GM19372 (cell line): Measurements from ENCODE around the gene HSPB1.
"Not testable (repeated sequence)": the region's sequence is repeated elsewhere in the genome, so short reads cannot be mapped to it uniquely, and the experiment has no call there.

ENCODE experiments used
- ATAC-seq: cut with Tn5 transposase; IDR thresholded peaks from one replicate; pipeline ENCODE4 v1.9.1; 2021; ENCODE audit warnings: mild to moderate bottlenecking, low read depth, moderate library complexity; ENCODE audit not compliant: unreplicated experiment

HSPB1 gene

GRCh38 chr7:76281006-76281705 is 21.3 kb upstream of the HSPB1 start:
- no peak for ATAC-seq

- no peak for ATAC-seq
These were observed 20.6 kb upstream of the HSPB1 start for GRCh38 chr7:76281706-76282343.

- no peak for ATAC-seq
These were observed 19.9 kb upstream of the HSPB1 start for GRCh38 chr7:76282344-76283253.

GRCh38 chr7:76283254-76284159 is 19.0 kb upstream of the HSPB1 start:
- no peak for ATAC-seq

- no peak for ATAC-seq
These were observed 16.7 kb upstream of the HSPB1 start for GRCh38 chr7:76285604-76286374.

GRCh38 chr7:76286842-76287403 is 15.6 kb upstream of the HSPB1 start:
- no peak for ATAC-seq

- ATAC-seq: not testable (repeated sequence)
These were observed 11.6 kb upstream of the HSPB1 start for GRCh38 chr7:76290847-76291350.

- peak; percentile 82 for ATAC-seq
These were observed 10.9 kb upstream of the HSPB1 start for GRCh38 chr7:76291351-76292212.

GRCh38 chr7:76292213-76292573 is 10.3 kb upstream of the HSPB1 start:
- ATAC-seq: no peak

GRCh38 chr7:76292911-76293310 is 9.6 kb upstream of the HSPB1 start:
- not testable (repeated sequence) for ATAC-seq

GRCh38 chr7:76293407-76293901 is 9.0 kb upstream of the HSPB1 start:
- no peak for ATAC-seq

- no peak for ATAC-seq
These were observed 8.0 kb upstream of the HSPB1 start for GRCh38 chr7:76294344-76295024.

GRCh38 chr7:76296743-76297740 is 5.4 kb upstream of the HSPB1 start:
- no peak for ATAC-seq

GRCh38 chr7:76300166-76300731 is 2.2 kb upstream of the HSPB1 start:
- no peak for ATAC-seq

GRCh38 chr7:76301000-76301399 is 1.5 kb upstream of the HSPB1 start:
- ATAC-seq: no peak
